ENCODE results near the gene RTN4RL2. TPM values are rescaled to one million over a fixed set of nuclear protein-coding genes. Genes with fewer than 3 reads are reported as not detected.

Gene RTN4RL2
- total RNA-seq, 1 experiment from 2014 or later, result 0.90 TPM

DNA sequence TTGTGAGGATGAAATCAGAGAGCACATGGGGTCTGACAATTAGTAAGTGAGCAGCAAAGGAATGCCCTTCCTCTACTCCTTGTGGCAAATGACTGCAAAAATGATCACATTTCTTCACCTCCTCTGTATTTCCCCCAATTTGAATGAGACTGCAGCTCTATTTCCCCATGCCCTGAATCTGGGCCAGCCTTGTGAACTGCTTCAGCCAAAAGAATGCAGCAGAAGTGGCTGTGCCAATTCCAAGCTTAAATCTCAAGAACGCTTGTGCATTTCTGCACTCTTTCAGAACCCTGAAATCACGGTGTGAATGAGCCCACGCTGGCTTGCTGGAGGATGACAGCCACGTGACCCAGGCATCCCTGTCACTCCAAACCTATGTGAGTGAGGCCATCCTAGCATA is 43.3 kb upstream of the RTN4RL2 start:
- intact Hi-C loops (cut with micrococcal nuclease; ENCODE audit: unreplicated experiment), result no loop called here
- Histone ChIP-seq H3K9me3 (ENCODE audit: control insufficient read depth, insufficient read depth, low read depth, low read length) (no peaks in the 10 kb centered on the region), H3K4me1 (ENCODE audit: control insufficient read depth, insufficient read depth, low read length) (no peaks in the 10 kb centered on the region), H3K4me3 (ENCODE audit: low read depth in 2 of 2, low read length in 2 of 2) (no peak overlapping the region), H3K27ac (ENCODE audit: low read length) (no peak overlapping the region), H3K27me3 (ENCODE audit: control insufficient read depth, insufficient read depth, low read length) (no peaks in the 10 kb centered on the region), H3K36me3 (ENCODE audit: control insufficient read depth, insufficient read depth, low read length) (no peaks in the 10 kb centered on the region)
- ChIA-PET CTCF (no interaction called here), POLR2A (no interaction called here)
- BruUV-seq (replicated peaks), result no TSS peak
- DNase-seq (ENCODE audit: low read depth, low spot score), result no peak
- in situ Hi-C loops (cut with HindIII; ENCODE audit: low pct_unique_long_range_greater_than_20kb, low sequenced_read_pairs), result no loop called here
- TF ChIP-seq CTCF (IDR thresholded peaks at IDR 0.05) (no peak), TCF7L2 (IDR thresholded peaks at IDR 0.05; ENCODE audit: low read depth, low read length) (no peak), REST (IDR thresholded peaks at IDR 0.05; ENCODE audit: insufficient read depth in 1 of 2, low read depth in 2 of 2, low read length in 1 of 2) (no peak), POLR2AphosphoS5 (IDR thresholded peaks at IDR 0.05; ENCODE audit: low read depth, low read length) (no peak), SIN3A (IDR thresholded peaks at IDR 0.05; ENCODE audit: borderline replicate concordance, insufficient read depth, low read depth, low read length) (no peak)
- ATAC-seq, result no peak

DNA sequence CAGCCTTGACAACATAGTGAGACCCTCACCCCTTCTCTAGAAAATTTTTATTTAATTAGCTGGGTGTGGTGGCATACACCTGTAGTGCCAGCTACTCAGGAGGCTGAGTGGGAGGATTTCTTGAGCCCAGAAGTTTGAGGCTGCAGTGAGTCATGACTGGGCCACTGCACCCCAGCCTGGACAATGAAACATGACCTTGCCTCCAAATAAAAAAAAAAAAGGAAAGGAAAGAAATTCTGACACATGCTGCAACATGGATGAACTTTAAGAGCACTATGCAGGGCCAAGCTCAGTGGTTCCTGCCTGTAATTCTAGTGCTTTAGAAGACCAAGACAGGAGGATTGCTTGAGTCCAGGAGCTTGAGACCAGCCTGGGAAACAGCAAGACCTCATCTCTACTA is 42.2 kb upstream of the RTN4RL2 start:
- in situ Hi-C loops (cut with HindIII; ENCODE audit: low pct_unique_long_range_greater_than_20kb, low sequenced_read_pairs), result no loop called here
- no peak overlapping the region for H3K4me3 ChIP-seq (ENCODE audit: low read depth in 2 of 2, low read length in 2 of 2)
- ChIA-PET CTCF (interaction anchor here (0.7 kb wide), 1 partner anchor 39 kb away, joined by 3 read pairs; no protein-coding TSS in a partner anchor), POLR2A (no interaction called here)
- no peak for ATAC-seq
- H3K9me3 ChIP-seq (ENCODE audit: control insufficient read depth, insufficient read depth, low read depth, low read length), result no peaks in the 10 kb centered on the region
- no TSS peak for BruUV-seq (replicated peaks)
- no peaks in the 10 kb centered on the region for H3K36me3 ChIP-seq (ENCODE audit: control insufficient read depth, insufficient read depth, low read length)
- DNase-seq (ENCODE audit: low read depth, low spot score), result no peak
- TF ChIP-seq CTCF (IDR thresholded peaks at IDR 0.05) (no peak), SIN3A (IDR thresholded peaks at IDR 0.05; ENCODE audit: borderline replicate concordance, insufficient read depth, low read depth, low read length) (no peak), TCF7L2 (IDR thresholded peaks at IDR 0.05; ENCODE audit: low read depth, low read length) (no peak), REST (IDR thresholded peaks at IDR 0.05; ENCODE audit: insufficient read depth in 1 of 2, low read depth in 2 of 2, low read length in 1 of 2) (no peak), POLR2AphosphoS5 (IDR thresholded peaks at IDR 0.05; ENCODE audit: low read depth, low read length) (no peak)
- H3K4me1 ChIP-seq (ENCODE audit: control insufficient read depth, insufficient read depth, low read length), result no peaks in the 10 kb centered on the region
- intact Hi-C loops (cut with micrococcal nuclease; ENCODE audit: unreplicated experiment), result no loop called here
- H3K27me3 ChIP-seq (ENCODE audit: control insufficient read depth, insufficient read depth, low read length), result no peaks in the 10 kb centered on the region
- H3K27ac ChIP-seq (ENCODE audit: low read length), result no peak overlapping the region
